HG03060 (cell line): ENCODE data around the gene CPTP.

Source experiments
- ATAC-seq: cut with Tn5 transposase; IDR thresholded peaks from one replicate; pipeline ENCODE4 v1.9.1; 2021; ENCODE audit warnings: low read depth, moderate number of reproducible peaks; ENCODE audit not compliant: unreplicated experiment

Gene CPTP

DNA sequence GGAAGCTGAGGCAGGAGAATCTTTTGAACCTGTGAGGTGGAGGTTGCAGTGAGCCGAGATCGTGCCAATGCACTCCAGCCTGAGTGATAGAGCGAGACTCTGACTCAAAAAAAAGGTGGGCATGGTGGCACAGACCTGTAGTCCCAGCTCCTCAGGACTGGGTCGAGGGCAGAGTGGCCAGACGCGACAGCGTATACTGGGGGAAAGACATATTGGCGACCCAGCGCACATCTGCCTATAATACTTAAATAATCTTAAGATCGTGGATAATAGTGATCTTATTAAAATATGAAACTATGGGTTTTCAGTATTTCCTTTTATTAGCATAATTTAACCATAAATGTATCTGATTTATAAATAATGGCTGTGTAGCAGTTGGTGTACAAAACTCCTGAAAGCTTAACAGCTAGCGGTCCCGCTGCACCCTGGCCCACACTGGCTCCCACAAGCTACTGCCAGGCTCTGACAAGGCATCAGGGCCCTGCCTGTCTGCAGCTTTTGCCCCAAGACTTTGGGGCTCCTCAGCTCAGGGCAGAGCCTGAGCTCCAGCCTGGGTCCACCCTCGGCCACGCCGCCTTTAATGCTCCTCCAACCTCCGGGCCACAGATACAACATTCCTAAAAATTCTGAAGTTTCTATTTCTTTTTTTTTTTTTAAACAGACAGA is 53.1 kb downstream of the CPTP start:
- no peak for ATAC-seq
